ENCODE measurements around the gene CORO6. TPM values are rescaled to one million over a fixed set of nuclear protein-coding genes. Genes with fewer than 3 reads are reported as not detected.
"Not testable (repeated sequence)": the region's sequence is repeated elsewhere in the genome, so short reads cannot be mapped to it uniquely, and the experiment has no call there.

CORO6 gene
- total RNA-seq (2014; rRNA removed; shearing (Covaris generic)): 0.89 and 2.0 TPM in 2 replicates

DNA sequence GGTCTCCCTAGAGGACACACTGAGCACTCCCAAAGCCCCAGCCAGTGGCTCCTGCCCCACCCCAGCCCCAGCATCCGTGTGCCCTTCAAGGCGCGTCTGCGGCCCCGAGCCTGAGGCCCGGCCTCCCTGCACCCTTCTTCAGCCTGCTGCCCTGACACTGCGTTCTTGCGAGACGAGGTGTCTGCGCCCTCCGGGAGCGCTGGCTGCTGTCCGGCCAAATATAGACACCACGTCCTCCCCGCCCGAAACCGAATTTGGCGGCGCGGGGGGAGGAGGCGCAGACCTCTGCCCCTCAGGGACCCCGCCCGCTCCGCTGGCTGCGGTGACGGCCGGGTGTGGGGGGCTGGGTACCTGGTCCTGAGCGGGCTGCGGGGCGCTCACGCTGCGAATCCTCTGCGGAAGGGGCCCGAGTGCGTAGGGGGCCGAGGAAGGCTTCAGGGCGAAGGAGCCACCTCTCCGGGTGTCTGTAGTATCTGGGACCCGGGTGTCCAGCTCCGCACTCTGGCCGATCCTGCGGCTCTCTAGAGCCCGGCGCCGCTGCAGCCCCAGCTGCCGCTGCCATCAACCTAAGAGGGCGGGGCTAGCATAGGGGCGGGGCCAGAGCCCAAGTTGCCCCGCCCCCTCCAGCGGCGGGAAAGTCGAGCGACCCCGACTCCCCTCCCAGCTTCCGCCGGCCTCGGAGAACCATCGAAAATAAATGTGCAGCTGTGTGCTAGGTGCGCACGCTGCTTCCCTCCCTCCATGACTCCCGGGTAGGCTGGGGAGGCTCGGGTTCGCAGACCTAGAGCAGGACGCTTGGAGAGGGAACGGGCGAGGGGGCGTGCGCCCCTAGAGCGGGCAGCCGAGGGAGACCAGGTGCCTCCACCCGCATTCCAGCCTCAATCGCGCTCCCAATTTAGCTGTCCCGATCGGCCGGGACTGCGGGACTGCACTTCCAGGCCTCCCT, at the start of gene CORO6:
TSS of gene CORO6 (minus strand) at position 576 of the 946 bp plus-strand sequence. CDS start 1,491 bp downstream, outside the sequence.
- peak; percentile 48 for DNase-seq (ENCODE audit: low read depth)

DNA sequence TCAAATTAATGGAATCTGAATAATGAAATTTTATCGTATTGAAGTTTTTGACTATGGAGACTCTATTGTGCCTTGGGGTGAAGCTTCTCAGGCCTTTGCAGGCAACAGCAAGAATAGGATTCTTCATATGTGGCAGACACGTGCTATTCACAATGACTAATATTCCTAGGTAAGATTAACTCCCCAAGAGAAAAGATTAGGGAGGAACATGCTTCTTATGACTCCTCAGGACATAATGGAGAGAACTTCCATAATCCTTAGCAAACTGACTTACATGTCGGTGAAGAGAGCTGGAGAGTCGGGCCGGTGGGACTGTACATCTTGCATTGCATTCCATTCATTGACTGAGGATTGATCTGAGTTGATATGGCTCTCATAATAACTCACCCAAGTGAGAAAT, 48.9 kb upstream of the CORO6 start:
- DNase-seq (ENCODE audit: low read depth): no peak

DNA sequence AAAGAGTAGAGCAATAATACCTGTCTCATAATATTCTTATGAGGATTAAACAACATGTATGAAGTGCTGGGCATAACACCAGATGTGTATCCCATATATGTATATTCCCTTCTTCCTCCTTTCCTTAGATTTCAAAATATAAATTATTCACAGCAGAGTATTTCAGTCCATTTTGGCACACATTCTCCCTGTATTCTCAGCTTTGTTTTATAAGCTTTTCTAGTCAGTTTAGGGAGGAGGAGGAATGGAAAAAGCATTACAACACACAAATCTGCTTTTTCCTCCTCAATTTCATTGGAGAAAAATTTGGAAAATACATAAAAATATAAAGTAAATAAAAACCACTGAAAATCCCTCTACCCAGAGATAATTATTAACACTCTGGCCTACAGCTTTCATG, 46.6 kb upstream of the CORO6 start:
- no peak for DNase-seq (ENCODE audit: low read depth)

DNA sequence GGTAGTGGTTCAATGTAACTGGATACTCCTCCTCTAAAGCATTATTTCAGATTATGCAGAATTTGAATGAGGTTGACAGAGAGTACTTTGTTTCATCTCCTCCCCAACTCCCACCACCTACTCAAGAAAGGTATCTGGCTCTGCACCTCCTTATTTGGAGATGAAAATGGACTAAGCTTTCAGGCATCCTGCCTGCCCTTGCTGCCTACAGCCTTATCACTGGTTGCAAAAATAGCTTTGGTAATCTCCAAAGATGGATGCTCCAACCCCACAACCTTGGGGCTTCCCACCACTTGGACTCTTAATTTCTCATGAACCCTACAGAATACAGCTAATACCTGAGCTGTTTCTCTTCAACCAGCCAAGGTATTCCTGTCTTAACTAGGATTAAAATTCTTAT, 45.3 kb upstream of the CORO6 start:
- DNase-seq (ENCODE audit: low read depth): no peak

DNA sequence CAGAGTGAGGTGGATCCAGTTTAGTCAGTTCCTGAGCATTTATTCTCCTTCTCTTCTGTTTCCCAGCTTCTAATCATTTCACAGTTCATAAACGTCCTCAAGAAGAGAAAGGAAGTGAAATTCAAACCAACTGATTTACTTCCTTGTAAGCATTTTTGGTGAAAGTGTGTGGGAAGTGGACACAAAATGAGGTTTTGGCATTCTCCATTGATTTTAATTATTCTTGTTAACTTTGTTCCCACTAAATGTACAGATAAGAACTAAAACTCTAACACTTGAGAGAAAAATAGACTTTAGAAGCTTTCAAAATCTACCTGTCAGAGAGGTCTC, 42.7 kb upstream of the CORO6 start:
- no peak for DNase-seq (ENCODE audit: low read depth)

DNA sequence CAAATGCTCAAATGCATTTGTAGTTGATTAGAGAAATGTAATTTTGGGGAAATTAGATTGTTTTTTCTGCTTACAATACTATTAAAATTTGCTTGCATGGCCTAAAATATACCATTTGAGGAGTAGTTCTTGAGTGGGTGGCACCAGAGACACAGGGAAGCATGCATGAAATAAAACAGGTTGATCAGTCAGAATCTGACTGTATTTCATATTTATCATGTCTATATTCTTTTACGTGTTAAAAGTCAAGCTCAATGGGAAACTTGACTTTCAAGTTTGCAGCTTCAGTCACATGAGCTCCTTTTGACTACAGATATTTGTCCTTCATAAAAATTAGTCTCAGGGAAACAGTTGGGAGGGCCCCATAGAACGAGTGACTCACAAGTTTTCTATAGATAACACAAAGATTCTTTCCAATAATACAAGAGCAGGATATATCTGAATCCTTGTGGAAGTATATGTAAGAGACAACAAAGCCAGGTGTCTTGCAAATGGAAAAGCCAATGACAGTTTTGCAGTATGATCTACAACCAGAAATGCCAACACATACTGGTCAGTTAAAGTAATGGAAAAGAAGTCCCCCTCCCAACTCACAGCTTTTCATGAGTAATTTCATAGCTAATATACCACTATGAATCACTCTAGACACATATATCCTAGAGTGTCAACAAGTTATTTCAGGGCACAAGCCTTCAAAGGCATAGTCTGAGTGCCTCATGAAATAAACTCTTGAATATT, 42.2 kb upstream of the CORO6 start:
- peak; percentile 57 for DNase-seq (ENCODE audit: low read depth)

DNA sequence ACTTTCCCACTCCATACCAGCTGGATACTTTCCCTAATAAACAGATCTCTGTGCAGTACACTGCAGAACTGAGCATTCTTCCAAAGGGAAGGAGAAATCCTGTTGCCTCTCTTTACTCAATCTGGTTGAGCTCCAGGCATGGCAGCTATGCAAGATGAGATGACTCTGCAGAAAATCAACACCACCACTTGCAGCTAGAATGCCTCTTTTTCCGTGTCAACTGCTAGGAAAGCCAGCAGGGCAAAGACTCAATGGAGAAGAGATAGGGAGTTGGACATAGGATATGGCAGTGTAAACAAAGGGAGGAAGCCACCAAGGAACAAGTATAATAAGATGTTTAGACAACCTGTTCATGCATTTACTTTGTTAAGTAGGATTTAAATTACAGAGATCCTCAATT, 40.4 kb upstream of the CORO6 start:
- DNase-seq (ENCODE audit: low read depth): no peak

DNA sequence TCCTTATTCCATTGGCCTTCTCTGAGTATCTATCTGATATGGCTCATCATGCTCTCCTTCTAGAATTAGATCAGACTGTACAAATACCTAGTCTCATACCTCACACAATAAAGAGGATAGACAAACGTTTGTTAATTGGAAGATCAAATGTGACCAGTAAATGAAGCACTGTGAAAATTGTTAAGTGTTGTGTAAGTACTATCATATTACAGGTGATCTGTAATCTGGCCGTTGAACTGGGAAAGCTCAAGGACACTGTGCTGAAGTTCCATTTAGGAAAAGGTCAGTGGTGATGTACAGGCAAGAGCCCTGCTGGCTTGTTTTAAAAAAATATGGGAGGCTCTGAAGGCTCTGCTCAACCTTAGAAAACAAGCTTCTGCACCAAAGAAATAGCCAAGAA, 38.5 kb upstream of the CORO6 start:
- DNase-seq (ENCODE audit: low read depth): no peak

DNA sequence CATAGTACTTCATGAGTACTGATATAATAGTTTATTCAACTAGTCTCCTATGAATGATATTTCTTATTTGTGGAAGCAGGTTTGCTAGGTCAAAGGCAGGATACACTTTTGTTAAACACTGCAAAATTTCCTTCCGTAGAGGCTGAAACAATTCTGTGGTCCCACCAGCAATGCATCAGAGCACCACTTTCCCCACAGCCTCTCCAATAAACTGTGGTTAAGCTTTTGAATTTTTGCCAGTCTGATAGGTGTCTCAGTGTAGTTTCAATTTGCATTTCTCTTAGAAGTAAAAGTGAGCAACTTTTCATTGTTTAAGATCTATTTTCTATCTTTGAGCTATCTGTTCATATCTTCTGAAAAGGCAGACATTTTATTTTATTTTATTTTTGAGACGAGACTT, 36.4 kb upstream of the CORO6 start:
- peak; percentile 66 for DNase-seq (ENCODE audit: low read depth)

DNA sequence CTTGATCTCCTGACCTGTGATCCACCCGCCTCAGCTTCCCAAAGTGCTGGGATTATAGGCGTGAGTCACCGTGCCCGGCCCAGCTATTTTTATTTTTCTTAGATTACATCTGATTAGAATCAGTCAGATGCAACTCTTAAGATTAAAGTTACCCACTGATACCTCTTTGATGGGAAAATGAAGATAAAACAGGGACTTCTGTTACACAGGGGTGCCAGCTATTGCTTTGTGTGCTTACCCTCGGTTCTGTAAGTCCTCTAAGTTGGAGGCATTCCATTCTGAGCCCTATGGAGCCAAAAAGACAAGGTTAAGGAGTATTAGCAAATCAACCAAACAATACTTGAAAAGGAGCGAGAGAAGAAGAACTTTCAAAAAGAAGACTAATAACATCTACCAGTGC, 32.6 kb upstream of the CORO6 start:
- no peak for DNase-seq (ENCODE audit: low read depth)

DNA sequence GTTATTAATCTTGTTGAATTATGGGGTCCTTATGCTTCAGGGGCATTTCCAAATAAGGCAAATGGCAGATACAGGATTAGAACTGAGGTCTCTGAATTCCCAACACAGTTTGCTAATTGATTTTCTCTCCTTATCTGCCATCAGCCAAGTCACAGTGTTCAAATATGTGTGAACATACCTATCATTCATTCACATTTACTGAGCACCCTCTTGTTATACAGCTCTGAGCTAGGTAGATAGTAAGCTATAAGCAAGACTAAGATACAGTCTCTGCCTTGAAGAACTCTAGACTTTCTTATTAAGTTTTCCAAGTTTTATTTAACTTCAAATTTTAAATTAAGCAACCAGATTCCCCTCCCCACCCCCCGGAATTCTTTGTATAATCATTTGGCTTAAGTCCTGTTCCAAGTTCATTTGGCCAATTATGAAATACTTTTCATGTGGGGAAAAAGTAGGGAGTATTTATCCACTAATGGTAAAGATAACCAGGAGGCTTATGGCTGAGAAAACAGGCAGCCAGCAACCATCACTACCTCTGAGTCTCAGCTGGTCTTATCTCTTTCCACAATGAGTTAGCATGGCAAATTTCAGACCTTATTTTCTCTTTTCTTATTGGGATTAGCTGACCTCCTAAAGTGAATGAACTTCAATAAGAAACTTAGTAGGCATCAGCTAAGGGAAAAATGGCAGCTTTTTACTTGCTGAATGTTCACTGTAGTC, 31.4 kb upstream of the CORO6 start:
- no peak for DNase-seq (ENCODE audit: low read depth)

DNA sequence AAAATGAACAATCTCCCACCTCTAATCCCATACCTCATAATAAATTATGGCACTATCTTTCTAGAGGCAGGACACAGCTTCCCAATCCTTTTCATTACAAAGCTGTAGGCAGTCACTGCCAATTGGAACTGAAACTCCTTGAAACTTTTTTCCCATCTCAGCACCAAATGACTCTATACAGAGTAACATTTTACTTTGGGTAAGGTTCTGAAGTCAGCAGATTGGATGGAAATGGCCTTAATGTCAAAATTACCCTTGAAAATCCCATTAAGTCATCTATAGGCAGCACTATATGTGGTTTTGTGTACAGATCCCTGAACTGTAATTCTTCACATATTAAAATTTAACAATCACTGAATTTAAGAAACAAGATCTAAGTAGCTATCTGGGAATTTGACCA, 30.3 kb upstream of the CORO6 start:
- no peak for DNase-seq (ENCODE audit: low read depth)

DNA sequence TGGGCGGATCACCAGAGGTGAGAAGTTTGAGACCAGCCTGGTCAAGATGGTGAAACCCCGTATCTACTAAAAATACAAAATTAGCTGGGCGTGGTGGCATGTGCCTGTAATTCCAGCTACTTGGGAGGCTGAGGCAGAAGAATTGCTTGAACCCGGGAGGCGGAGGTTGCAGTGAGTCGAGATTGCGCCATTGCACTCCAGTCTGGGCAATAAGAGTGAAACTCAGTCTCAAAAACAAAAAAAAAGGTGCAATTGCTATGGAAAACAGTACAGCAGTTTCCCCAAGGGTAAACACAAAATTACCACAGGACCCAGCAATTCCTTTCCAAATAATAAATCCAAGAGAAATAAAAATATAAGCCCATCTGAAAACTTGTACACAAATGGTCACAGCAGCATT, 29.2 kb upstream of the CORO6 start:
- DNase-seq (ENCODE audit: low read depth): not testable (repeated sequence)

DNA sequence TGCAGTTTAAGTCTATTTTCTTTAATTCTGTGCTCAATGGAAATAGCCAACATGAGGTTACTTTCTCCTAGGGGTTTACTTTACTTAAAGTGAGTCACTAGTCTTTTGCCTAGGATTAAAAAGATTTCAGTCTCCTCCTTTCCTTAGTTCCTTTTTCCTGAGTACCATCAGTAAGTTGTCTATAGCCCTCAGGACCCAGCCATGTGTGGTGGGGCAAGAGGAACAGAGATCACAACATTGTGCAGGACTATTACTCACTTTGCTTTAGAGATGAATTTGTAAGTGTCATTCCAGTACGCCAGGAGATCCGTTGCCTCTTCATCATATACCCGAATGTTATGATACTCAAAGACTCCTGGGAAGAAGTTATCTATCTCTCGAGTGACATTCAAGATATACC, 27.7 kb upstream of the CORO6 start:
- no peak for DNase-seq (ENCODE audit: low read depth)

DNA sequence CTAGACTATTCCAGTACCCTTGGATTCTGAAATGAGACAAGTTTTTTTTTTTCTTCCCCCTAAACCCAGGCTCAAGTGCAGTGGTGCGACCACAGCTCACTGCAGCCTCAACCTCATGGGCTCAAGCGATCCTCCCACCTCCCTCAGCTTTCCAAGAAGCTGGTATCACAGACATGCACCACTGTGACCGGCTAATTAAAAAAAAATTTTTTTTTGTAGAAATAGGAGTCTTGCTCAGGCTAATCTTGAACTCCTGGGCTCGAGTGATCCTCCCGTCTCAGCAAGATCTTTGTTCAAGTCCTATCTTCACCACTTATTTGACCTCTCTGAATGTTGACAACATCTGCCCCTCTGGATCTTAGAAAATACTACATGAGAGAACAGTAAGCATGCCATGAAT, 26.6 kb upstream of the CORO6 start:
- no peak for DNase-seq (ENCODE audit: low read depth)

DNA sequence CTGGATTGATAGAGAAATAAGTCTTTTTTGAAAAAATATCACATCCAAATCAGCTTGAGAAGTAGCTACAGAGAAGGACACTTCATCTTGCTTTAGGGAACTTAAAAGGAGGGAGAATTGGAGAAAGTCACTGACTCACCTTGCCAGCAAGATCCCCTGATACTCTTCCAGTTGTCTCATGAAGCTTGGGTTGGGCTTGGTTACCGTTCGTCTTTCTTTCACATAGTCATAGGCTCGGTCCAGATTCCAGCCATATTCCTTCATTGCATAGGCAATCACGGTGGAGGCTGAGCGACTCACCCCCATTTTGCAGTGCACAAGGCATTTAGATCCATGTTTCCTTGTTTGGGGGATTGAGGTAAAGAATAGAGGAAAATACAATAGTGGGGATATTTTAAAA, 25.3 kb upstream of the CORO6 start:
- no peak for DNase-seq (ENCODE audit: low read depth)

DNA sequence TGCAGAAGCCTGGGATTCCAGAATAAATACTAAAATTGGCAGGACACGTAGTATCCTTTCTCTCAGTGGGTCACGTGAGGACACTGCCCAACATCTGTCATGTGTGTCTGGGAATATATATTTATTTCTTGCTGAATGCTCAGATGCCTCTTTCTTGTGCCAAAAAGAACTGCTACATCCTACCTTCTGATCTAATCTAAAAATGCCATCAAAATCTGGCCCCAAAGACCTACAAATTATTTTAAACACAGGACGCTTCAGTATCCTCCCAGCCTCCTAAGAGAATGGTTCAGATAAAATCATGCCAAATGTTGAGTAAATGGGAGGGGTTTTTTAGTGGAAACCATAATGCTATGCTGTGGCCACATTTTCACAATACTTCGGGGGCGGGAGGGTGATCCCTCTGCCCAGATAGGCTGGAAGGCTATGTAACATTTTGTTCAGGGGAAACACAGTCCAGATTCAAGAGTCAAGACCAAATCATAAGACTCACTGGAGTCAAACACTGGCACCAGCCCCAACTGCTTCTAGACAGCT, 22.9 kb upstream of the CORO6 start:
- DNase-seq (ENCODE audit: low read depth): no peak

DNA sequence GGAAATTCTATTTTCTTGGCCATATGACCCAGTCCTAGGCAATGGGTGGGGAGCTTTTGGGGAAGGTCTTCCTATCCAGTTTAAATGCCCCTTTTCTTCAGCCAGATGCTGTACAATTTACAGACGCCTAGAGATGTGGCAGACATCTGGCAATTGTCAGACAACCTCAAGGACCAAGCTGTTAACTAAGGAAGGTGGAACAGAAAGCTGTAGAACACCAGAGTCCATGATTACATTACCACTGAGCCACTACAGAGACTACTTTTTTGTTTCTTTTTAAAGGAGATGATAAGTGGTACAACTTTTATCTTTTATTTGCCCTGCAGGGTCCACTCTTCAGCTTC, 21.1 kb upstream of the CORO6 start:
- no peak for DNase-seq (ENCODE audit: low read depth)

DNA sequence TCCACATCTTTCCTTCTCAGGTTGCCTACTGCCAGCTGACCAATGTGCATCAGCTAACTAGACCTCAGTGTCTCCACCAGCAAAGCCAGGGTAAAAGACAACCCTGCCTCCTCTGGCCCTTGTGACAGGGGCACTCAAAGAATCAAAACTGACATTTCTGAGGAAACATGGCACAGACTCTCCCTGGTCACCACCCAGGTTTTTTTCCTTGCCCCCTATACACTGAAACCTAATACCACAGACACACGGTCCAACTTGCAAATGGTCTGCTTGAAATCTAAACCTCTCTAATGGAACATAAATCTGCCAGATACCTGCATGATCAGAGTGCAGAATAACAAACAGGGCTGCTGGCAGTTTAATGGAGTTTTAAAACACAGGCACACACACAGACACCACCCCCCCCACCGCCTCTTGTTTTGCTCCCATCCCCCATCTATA, 19.5 kb upstream of the CORO6 start:
- no peak for DNase-seq (ENCODE audit: low read depth)

DNA sequence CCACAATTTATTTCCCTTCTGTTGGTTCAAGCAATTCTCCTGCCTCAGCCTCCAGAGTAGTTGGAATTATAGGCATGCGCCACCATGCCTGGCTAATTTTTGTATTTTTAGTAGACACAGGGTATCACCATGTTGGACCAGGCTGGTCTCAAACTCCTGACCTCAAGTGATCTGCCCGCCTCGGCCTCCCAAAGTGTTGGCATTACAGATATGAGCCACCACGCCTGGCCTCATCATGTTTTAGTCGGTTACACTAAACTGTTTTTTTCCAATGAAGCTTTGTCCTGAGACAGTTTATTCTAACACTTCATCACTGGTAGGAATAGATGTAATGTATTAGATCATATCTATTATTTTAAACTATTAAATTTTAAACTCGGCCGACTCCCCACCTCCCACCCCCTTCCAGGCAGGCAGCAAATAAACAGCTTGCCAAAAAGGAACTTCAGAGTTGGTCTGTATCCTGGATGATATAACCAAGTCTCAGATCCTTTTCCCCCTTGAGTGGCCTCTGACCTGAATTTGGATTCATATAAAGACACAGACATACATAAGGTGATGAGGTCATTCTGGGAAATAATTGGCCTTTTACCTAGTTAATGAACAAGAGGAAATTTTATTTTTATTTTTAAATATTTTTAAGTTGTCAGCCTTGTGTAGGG, 18.4 kb upstream of the CORO6 start:
- DNase-seq (ENCODE audit: low read depth): no peak

DNA sequence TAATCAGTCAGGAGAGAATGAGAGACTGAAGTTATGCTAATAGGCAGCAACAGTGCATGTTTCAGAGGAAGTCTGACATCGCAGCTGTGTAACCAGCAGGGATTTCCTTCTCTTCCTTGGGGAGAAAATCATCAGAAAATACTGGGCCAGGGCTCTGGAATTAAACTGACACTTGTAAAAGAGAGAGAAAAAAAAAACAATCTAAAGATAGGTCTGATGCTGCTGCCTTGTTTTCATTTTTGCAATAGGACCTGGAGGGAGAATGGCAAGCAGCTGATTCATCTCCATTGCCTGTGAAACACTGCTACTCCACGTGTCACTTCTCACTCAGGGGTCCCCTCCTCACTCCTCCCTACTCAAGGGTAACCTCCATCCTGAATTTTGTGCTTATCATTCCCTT, 17.7 kb upstream of the CORO6 start:
- DNase-seq (ENCODE audit: low read depth): peak; percentile 53

DNA sequence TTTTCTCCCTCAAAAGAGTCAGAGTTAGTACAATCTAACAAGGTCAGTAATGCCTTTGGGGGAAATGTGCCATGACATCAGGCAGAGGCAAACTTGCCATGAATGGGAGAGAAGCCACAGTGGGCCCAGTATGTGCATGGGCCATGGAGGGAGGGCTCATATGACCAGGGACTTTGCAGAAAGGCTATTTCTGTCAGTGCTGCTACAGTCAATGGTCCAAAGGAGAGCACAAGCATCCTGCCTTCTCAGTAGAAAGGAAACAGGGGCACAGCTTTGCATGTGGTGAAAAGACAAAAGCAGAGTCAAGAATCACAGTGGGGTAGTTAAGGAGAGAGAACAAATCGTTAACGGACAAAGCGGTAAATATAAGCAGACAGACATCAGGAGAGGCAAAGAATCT, 11.2 kb upstream of the CORO6 start:
- no peak for DNase-seq (ENCODE audit: low read depth)
